ENCODE measurements around the gene AAMP.

The AAMP gene

DNA sequence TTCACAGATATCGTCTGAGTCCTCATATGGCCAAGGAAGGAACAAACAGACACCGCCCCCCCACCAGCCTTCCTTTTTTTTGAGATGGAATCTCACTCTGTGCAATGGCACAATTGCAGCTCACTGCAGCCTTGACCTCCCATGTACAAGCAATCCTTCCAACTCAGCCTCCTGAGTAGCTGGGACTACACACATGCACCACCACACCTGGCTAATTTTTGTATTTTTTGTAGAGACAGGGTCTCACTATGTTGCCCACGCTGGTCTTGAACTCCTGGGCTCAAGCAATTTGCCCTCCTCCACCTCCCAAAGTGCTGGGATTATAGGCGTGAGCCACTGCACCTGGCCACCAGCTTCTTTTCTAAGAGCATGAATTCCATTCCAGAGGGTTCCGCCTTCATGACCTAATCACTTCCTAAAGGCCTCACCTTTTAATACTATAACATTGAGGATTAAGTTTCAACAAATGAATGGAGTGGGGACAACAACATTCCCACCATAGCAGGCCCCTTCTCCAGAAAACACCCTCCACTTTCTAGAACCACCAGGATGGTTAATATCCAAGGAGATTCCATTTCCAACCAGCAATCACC, 24.6 kb upstream of the AAMP start:
- no peak for DNase-seq (ENCODE audit: low read depth in 2 of 2, low spot score in 1 of 2)

DNA sequence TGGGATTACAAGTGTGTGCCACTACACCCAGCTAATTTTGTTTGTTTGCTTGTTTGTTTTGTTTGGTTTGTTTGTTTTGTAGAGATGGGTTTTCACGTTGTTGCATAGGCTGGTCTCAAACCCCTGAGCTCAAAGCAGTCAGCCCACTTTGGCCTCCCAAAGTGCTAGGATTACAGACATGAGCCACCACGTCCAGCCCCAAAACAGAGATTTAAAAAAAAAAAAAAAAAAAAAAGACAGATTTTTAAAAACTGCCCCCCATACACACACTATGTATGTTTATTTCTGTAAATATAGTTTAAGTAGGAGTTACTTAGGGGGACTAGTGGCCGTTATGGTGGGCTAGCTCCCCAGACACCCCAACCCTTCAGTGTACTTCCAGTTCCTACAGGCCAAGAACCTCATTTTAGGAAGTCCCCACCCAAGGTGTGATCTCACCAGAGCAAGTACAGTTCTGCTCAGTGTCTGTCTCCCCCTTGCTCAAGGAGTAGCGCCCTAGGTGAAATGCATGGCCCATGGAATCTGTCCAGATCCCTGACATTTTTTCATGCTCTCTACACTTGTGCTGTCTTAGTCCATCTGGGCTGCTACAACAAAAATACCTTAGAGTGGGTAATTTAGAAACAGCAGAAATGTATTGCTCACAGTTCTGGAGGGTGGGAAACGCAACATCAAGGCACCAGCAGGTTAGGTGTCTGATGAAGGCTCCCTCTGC, 23.9 kb upstream of the AAMP start:
- no peak for DNase-seq (ENCODE audit: low read depth in 2 of 2, low spot score in 1 of 2)

DNA sequence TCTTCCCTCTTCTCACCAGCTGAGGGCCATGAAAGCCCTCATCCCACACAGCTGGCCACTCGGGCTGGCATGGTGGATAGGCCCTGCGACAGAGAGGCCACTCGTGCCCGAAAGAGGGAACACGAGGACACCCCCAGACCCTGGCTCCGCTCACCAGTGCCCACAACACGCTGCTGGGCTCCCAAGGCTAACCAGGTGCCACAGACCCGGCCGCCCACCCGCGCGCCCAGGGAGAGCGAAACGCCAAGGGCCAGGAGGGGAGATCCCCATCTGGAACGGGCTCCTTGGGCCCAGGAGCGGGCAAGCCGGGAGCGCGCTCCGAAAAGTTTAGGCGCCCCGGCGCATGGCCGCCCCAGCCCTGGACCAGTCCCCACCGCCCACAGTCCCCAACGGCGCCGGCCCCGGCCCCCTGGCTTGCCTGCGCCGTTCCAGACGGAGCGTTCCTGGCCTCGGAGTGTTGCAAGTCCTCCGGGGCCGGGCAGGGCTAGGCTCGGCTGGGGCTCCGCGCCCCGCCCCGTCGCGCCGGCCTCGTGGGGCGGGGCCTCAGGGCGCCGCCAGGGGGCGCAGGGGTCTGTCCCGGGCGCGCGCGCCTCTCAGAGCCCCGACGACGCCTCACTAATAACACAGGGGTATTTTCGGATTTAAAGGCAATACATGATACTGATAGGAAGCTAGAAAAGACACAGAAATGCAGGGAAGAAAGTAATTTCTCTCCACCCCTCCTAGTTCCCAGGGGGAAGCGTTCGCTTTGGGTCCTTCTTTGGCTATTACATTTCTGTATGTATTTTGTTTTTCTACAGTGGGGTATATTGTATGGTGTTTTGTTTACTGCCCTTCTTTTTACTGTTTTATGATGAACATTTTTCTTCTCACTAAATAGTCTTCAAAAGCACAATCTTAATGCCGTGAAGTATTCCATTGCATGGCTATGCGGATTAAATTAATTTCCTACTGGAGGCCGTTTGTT, 22.4 kb upstream of the AAMP start, which contains the start of gene TMBIM1:
Gene TMBIM1 (minus strand): TSS at position 456 of the 967 bp plus-strand sequence. CDS start 10,362 bp downstream, outside the sequence.
- peak; percentile 44 to 59 for DNase-seq (ENCODE audit: low read depth in 2 of 2, low spot score in 1 of 2)

DNA sequence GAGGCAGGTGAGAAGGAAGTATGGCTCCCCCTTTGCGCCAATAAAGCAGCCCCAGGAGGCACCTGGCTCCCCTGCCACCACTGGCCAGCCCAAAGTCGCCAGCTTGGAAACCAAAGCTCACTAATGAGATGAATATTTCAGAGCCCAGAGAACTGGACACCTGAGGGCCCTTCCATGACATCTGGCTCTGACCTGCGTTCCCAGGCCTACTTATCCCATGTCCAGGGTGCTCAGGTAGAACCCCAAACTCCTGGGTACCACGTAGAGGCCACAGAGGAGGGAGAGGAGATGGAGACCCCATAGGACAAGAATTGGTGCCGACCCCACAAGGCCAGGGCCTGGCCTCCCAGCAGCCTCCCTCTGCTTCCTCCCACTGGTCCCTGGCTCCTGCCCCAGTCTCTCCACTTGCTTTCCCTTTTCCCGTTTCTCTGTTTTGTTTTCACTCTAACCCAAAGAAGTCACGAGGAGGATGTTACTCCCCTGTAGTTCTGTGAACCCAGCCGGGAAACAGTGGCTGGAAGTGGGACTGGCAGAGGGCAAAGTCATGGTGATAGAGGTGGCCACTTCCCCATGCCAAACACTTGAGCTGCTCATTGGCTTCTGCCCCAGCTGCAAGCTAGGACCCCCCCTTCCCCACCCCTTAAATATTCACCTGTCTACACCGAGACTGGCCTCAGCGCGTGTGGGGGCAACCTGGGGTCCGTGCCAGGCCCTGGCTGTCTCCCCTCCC, 21.5 kb upstream of the AAMP start:
- DNase-seq (ENCODE audit: low read depth in 2 of 2, low spot score in 1 of 2) = no peak

DNA sequence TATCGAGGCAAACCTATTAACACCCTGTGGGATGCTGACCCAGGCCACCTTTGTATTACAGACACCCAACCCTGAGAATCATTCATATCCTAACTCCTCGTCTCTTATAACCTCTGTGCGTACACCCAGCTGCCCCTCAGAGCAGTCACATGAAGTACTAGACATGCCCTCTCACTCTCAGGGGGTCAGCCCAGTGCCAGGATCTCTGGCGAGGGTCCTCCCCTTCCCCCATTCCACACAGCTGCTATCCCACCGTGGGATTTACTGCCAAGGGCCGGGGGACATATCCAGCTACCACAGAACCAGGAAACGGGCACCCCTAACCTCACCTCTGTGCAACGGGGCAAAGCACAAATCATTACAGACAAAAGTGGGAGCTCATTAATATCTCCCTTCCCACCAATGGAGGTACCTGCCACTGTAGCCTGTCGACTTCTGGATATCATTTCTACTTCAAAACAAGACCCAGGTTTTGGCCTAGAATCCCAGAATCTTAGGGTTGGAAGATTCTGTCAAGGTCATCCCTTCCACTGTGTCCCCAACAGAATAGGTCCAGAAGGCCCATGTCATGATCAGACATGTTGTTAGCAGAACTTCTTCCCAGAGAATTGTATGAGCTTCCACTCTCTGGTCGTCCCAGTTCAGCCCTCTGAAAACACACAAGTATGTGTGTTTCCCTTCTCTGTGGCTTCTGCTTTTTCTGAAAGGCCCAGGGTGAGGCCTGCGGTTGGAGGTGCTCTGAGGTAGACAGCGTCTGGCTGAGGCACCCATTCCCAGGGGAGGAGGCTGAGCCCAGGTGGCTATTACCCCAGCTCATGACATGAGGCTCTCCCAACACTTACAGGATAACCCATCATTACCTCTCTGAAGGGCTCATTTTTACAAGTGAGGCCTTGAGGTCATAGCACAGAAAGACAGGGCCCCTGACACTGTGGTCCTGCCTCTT, 20.7 kb upstream of the AAMP start:
- no peak for DNase-seq (ENCODE audit: low read depth in 2 of 2, low spot score in 1 of 2)

DNA sequence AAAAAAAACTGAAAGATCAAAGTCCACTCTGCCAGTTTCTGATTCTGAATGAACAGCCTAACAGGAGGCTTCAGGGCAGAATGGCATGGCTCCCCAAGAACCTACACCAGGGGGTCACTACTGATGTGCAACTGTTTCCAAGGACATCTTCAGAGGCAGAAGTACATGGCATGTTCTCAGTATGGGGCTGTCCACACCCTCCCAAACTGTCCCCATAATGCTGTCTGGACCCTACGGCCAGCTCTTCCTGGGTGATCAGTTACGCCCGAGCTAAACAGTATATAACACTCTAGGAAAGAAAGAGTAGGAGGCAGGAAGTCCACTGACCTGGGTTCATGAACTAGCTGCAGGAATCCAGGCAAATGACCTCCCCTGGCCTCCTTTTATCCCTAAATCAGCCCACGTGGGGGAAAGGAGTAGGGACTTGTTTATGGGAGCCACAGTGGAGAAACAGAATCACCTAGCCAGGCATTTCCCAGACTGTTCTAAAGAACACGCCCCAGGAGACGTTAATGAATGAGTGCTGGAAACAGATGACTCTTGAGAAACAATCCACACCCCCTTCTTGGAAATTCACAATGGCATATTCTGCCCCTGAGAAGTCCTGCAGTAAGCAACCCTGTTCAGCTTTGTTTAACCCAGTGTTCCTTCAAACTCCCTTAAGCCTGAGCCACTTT, 19.8 kb upstream of the AAMP start:
- no peak for DNase-seq (ENCODE audit: low read depth in 2 of 2, low spot score in 1 of 2)

DNA sequence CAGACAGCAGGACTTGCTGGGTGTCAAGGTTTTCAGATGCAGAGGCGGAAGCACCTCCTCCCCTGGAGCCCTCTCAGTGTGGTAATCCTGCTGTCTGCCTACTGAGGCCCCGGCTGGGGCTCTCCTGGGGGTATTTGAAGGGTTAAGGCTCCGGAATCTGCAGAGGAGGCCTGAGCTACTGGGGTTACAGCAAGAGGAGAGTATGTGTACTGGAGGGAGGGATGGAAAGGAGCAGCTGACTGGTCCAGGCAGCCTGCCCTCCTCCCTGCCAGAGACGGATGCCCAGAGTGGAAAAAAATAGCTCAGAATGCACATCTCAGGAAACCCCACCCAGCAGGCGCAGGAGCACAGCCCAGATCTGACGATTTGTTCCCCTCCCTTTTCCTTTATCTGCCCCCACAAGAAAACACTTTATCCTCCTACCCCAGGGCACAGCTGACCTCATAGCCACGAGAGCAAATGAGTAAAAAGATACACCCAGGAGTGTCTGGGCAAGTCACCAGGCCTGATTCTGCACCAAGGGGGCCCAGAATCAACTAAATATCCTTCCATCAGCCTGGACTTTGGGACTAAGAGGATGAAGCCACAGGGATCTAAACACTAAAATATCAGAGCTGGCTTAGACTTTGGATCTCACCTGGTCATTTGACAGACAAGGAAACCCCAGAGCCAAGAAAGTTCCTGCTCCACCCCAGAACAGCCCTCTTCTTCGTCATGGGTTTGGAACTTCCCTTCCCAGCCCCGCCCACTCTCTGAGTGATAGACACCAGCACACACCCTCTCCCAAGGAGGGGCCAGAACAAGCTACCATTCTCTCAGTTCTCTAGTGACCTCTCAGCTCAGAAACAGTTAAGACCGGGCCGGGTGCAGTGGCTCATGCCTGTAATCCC, 16.9 kb upstream of the AAMP start:
- peak; percentile 46 to 67 for DNase-seq (ENCODE audit: low read depth in 2 of 2, low spot score in 1 of 2)

DNA sequence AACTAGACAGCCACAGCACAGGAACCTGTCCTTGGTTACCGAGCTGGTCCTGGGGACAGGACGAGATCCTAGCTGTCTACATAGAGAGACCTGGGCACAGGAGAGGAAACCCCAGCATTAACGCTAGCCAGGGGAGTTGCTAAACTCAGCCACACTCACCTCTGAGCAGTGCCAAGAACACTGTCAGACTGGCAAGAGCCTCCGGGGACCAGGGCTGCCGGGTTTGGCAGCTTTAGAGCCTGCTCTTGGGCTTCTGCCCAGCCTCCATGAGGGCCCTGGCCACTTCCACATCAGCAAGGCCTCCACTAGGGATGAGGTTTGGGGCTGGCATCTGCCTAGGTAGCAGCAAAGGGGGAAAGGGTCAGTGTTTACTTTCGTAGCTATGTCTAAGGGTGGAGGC, 15.7 kb upstream of the AAMP start:
- DNase-seq (ENCODE audit: low read depth in 2 of 2, low spot score in 1 of 2) = no peak

DNA sequence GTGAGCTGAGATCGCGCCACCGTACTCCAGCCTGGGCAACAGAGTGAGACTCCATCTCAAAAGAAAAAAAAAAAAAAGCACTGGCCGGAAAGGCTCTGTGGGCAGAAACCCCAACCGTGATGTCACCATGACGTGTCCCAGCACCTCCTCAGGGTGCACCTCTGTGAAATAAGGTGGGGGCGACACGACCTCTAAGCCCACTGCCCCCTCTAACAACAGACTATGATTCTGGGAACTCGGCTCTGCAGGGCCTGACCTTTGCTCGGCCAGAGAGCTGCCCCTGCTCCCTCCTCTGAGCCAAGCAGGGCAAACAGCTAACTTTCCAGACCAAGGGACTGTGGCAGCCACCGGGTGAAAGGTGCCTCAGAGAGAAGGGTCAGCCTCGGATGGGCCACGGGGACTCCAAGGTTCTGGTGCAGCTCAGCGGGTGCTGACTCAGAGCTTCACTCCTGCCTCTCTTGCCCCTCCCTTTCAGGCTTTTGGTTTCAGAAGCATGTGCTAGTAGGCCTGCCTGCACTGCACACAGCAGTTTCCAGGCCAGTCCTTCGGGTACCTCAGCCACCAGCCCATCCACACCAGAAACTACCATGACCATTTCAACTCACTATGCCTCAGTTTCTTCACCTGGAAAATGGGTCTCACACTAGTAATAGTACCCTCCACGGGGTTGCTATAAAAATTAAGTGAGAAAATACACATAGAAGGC, 14.3 kb upstream of the AAMP start:
- peak in 1 of 2 donors; percentile 33 for DNase-seq (ENCODE audit: low read depth in 2 of 2, low spot score in 1 of 2)

DNA sequence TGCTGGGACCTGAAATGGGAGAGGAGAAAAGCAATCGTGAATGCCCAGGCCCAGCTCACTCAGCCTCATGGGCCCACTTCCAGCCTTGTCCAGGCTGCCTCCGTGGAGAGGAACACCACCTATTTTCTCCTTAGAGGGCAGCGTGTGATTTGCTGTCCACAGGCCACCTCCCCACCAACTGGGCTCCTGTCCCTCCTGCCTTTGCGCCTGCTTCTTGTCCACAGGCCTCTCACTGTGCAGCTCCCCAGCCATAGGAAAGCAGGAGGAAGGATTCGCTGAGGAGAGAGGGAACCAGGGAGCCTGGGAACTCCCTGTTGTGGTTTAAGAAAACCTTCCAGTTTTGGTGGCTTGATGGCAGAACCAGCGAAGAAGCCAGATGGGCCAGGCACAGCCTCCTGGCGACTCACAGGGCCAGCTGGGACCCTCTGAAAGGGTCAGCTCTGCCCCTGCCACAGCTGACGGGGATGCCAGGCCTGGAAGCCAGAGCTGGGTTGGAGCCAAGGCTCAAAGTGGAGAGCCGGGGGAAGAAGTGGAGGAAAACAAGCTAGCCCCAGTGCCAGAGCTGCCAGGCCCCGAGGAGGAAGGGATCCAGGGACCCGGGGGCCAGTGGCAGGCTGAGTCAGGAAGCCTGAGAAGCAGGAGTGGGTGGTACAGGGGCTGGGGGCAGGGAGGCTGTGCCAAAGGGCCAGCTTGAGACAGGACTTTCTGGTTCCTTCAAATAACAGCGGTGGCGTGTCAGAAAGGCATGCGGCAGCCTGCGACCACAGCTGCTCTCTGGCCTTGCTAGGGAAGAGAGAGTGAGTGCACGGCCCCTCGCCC, 12.4 kb upstream of the AAMP start:
- no peak for DNase-seq (ENCODE audit: low read depth in 2 of 2, low spot score in 1 of 2)

DNA sequence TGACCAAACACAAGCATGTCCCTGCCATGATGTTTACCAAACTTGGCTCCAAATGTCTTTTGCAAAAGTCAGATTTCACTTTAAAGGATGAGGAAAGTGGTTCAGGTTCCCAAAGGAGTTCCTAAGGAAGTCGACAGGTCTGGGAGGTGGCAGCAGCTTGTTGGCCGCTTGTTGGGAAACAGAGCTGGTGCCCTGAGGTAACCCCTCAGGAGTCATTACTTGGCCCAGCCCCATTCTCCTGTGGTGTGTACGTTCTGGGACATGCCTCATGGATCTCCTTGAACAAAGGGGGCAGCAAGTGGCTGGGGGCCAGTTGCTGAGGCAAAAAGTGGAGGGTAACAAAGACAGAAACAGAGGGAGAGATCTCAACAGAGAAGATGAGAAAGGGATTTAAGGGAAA, 11.5 kb upstream of the AAMP start:
- DNase-seq (ENCODE audit: low read depth in 2 of 2, low spot score in 1 of 2) = no peak

DNA sequence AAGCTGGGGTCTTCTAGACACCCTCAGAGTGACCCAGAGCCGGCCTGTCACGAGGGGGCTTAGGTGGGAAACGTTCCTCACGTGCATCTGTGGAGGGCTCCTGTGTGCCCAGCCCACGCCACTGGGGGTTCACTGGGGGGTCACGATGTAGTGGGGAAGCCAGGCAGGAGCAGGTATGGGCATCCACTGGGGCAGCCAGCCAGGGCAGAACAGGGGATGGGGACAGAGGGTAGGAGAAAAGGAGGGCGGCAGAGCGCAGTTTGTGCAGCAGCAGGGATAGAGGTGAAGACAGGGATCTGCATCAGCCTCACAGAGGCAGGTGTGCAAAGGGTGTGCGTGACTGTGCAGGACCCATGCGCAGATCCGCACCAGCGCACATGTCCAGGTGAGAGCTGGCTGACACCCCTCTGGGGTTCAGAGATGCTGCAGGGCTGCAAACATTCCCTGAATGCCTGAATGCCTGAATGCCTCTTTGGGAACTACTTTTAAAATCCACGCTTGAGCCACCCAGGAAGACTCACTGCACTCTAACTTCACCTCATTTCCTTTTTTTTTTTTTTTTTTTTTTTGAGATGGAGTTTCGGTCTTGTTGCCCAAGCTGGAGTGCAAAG, 10.4 kb upstream of the AAMP start:
- DNase-seq (ENCODE audit: low read depth in 2 of 2, low spot score in 1 of 2) = no peak

DNA sequence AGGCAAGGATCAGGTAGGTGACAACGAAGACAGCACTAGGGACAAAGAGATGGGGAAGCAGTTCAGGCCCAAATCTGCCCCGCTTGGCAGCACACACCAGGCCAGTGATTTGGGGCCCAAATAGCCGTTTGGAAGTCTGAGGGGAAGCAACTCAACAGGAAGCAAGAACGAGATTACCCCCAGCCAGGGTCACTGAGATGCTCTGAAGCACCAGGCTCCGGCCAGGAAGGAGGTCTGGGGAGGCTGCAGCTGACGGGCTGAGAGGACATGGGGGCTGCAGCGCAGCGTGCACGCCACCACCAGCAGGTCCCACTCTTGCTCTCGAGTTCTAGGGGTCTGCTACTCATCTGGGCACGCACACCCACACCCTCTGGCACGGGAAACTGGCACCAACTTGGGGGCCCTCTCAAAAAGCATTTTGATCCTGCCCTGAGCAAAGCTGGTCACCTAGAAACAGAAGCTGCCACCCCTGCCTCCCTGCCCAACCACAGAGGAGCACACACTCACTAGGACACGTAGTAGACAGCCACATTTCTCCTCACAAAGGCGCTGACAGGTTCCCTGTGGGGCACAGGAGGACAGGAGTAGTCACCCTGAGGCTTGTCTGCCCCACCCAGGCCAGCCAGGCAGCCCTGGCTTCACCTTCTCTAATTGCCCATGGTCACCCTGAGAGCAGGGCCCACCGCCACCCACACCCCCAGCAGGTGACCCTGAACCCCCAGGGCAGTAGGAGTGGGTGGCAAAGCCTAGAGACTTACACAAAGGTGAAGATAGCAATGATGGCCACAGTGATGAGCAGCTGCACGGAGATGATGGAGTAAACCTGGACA, 8.8 kb upstream of the AAMP start:
- DNase-seq (ENCODE audit: low read depth in 2 of 2, low spot score in 1 of 2) = no peak

DNA sequence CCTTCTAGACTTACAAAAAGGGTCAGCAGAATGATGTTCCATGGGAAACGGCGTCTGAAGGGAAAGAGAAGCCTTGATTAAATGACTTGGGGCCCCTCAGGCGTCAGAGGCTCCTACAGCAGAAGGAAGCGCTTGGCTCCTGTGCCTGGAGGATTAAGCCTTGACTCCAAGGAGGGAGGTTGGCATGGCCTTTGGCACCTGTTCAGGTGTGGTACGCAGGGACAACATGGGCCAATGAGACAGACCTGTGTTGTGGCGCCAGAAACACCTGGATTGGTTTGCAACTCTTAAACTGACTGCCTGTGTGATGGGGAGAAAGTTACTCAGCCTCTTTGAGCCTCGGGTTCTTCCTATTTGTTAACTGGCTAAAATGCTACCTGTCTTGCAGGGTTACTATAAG, 8.0 kb upstream of the AAMP start:
- no peak for DNase-seq (ENCODE audit: low read depth in 2 of 2, low spot score in 1 of 2)

DNA sequence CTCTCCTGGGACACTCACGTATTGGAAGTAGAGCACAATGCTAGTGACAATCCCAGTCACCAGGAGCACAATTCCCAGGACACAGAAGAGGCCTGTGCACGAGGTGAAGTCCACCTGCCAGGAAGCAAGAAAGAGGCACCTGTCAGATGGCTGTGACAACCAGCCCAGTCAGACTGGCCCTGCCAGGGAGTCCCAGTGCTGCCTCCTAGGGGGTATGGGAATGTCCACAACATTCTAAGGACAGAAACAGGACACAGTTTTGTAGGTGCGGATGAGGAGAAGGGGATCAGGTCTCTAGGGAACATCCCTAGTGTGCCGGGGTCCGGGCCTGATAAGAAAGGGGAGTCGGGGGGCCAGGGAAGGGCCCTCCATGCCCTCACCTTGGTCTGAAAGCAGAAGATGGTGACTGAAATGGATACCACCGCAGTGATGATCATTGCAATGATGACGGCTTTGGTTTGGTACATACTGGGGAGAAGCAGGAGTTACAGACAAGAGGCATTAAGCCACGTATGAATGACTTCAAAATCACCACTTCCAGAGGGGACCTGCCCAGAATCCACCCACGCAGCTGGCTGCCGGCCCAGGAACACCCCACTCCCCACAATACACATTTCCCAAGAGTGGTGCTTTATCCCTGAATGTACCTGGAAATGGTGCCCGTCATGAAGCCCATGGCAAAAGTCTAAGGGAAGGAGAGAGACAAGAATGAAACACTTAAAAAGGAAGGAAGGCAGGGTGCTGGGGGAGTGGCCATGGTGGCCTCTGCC, 7.2 kb upstream of the AAMP start:
- DNase-seq (ENCODE audit: low read depth in 2 of 2, low spot score in 1 of 2) = no peak

All from stimulated activated CD8-positive, alpha-beta memory T cell treated with anti-CD3 and anti-CD28 coated beads, Interleukin-4, amount 100 ng/mL, for 1 hour (primary cell).